ENCODE measurements around the gene FTCD.
A peak's percentile ranks its signal among the peaks of the same experiment; 100 is the strongest.
"Not testable (repeated sequence)": the region's sequence is repeated elsewhere in the genome, so short reads cannot be mapped to it uniquely, and the experiment has no call there.

FTCD gene

GRCh38 chr21:46155514-46156377 lies at the start of gene FTCD:
Gene FTCD, minus strand, starts transcription at chr21:46155579. Its CDS starts 56 bp downstream, at chr21:46155523.
- ATAC-seq (replicated peaks) (no peak), DNase-seq (no peak)
- Mint-ChIP-seq H3K27ac (no peak within 1 kb of the TSS), H3K36me3 (peaks cover 2 to 3% of the 10 kb centered on the region in 2 donors), H3K4me3 (no peak within 1 kb of the TSS), H3K9me3 (no peaks in the 10 kb centered on the region), H3K4me1 (no peaks in the 10 kb centered on the region), H3K27me3 (no peaks in the 10 kb centered on the region)

DNA sequence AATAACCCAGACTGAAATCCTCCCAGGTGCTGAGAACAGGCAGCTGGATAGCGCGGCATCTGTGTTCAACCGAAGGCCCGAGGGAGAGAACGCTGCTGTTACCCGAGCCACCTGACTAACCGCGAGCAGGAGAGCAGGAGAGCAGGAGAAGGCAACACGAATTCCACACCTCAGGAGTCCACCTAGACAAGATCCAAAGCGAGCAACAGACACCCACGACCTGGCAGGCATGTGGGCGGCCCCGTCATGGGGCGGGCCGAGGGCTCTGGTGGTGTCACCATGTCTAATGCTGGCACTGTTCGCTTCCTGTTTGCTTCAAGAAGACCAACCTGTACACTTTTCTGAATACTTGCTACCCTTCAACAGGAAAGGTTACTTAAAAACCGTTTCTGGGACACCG lies 49.8 kb upstream of the FTCD start:
- ATAC-seq (replicated peaks) (no peak), DNase-seq (no peak)
- Mint-ChIP-seq H3K27me3 (no peaks in the 10 kb centered on the region), H3K27ac (no peak overlapping the region), H3K4me1 (no peaks in the 10 kb centered on the region), H3K9me3 (no peaks in the 10 kb centered on the region), H3K36me3 (peaks cover 38 to 61% of the 10 kb centered on the region in 2 donors), H3K4me3 (no peak overlapping the region)

GRCh38 chr21:46203203-46203600 lies 47.8 kb upstream of the FTCD start:
- Mint-ChIP-seq H3K9me3 (no peaks in the 10 kb centered on the region), H3K36me3 (peaks cover 44 to 67% of the 10 kb centered on the region in 2 donors), H3K27me3 (no peaks in the 10 kb centered on the region), H3K4me1 (no peaks in the 10 kb centered on the region), H3K27ac (no peak overlapping the region), H3K4me3 (no peak overlapping the region)
- no peak for ATAC-seq (replicated peaks)
- no peak for DNase-seq

GRCh38 chr21:46202592-46203202 lies 47.3 kb upstream of the FTCD start:
- H3K4me3 Mint-ChIP-seq: no peak overlapping the region
- H3K27ac Mint-ChIP-seq: no peak overlapping the region
- DNase-seq: no peak
- H3K27me3 Mint-ChIP-seq: no peaks in the 10 kb centered on the region
- no peaks in the 10 kb centered on the region for H3K9me3 Mint-ChIP-seq
- no peak for ATAC-seq (replicated peaks)
- H3K4me1 Mint-ChIP-seq: no peaks in the 10 kb centered on the region
- peaks cover 46 to 66% of the 10 kb centered on the region in 2 donors for H3K36me3 Mint-ChIP-seq

GRCh38 chr21:46200877-46201803 lies 45.8 kb upstream of the FTCD start:
- DNase-seq; H3K27me3 Mint-ChIP-seq; H3K9me3 Mint-ChIP-seq; H3K4me3 Mint-ChIP-seq; ATAC-seq (replicated peaks); H3K4me1 Mint-ChIP-seq: not testable (repeated sequence)
- Mint-ChIP-seq H3K27ac (peak overlapping the region; percentile 20), H3K36me3 (peaks cover 54 to 72% of the 10 kb centered on the region in 2 donors)

- DNase-seq (no peak), ATAC-seq (replicated peaks) (no peak)
- H3K36me3 Mint-ChIP-seq: peaks cover 54 to 66% of the 10 kb centered on the region in 2 donors
- H3K4me1 Mint-ChIP-seq: no peaks in the 10 kb centered on the region
- no peaks in the 10 kb centered on the region for H3K27me3 Mint-ChIP-seq
- H3K4me3 Mint-ChIP-seq: no peak overlapping the region
- no peak overlapping the region for H3K27ac Mint-ChIP-seq
- H3K9me3 Mint-ChIP-seq: no peaks in the 10 kb centered on the region
Observed at GRCh38 chr21:46199436-46200373, 44.3 kb upstream of the FTCD start.

- DNase-seq (no peak), ATAC-seq (replicated peaks) (no peak)
- Mint-ChIP-seq H3K4me3 (no peak overlapping the region), H3K9me3 (no peaks in the 10 kb centered on the region), H3K27me3 (no peaks in the 10 kb centered on the region), H3K4me1 (no peaks in the 10 kb centered on the region), H3K27ac (no peak overlapping the region), H3K36me3 (peaks cover 59 to 62% of the 10 kb centered on the region in 2 donors)
Observed at GRCh38 chr21:46196733-46197132, 41.4 kb upstream of the FTCD start.

- H3K9me3 Mint-ChIP-seq: no peaks in the 10 kb centered on the region
Observed at GRCh38 chr21:46195595-46196195, 40.3 kb upstream of the FTCD start.

DNA sequence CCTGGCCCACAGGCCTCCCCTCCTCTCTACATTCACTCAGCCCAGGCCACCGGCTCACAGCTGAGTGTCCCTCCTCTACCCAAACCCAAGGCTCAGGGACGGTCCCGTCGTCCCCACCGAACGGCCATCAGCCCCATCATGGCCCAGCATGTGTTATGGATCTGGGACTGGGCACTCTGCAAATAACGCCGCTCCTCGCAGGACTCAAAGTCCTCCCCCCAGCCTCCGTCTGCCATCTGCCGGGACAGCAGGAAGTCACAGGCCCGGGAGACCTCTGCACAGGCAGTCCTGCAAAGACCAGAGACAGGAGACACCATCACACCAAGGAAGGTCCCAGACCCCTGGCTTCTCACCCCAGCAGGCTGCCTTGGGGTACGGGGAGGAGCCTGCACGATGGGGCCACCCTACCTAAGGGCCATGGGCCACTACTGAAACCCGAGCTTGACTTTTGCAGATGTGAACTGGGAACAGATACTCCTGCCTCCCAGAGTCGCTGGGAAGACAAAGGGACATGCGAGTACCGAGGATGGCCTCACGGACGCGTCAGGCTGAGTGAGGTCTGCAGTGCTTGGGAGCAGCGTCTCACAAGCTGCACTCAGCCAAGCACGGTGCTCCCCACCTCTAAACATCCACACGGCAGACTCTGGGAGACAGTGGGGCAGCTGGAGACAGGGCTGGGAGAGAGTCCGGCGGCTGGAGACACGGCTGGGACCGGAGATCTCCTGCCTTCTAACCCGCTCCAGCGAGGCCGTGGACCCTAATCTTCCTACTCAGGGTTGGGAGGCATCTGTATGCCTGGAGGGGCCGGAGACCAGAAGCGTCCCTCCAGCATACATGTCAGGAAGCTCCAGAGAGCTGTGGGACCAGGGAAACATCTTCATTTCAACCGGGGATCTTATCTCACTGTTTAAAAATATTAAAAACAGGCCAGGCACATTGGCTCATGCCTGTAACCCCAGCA lies 39.3 kb upstream of the FTCD start:
- Mint-ChIP-seq H3K4me3 (no peak overlapping the region), H3K36me3 (peaks cover 56 to 64% of the 10 kb centered on the region in 2 donors), H3K4me1 (no peaks in the 10 kb centered on the region), H3K9me3 (no peaks in the 10 kb centered on the region), H3K27me3 (no peaks in the 10 kb centered on the region), H3K27ac (no peak overlapping the region)
- no peak for ATAC-seq (replicated peaks)
- no peak for DNase-seq

More at GRCh38 chr21:46195595-46196195, 40.3 kb upstream of the FTCD start:
- ATAC-seq (replicated peaks) (no peak), DNase-seq (no peak)
- no peak overlapping the region for H3K27ac Mint-ChIP-seq
- no peaks in the 10 kb centered on the region for H3K27me3 Mint-ChIP-seq
- no peaks in the 10 kb centered on the region for H3K4me1 Mint-ChIP-seq
- H3K36me3 Mint-ChIP-seq: peaks cover 60 to 69% of the 10 kb centered on the region in 2 donors
- no peak overlapping the region for H3K4me3 Mint-ChIP-seq

- H3K27ac Mint-ChIP-seq: no peak overlapping the region
- H3K9me3 Mint-ChIP-seq: no peaks in the 10 kb centered on the region
- H3K4me1 Mint-ChIP-seq: no peaks in the 10 kb centered on the region
- no peaks in the 10 kb centered on the region for H3K27me3 Mint-ChIP-seq
- no peak for ATAC-seq (replicated peaks)
- no peak for DNase-seq
- H3K4me3 Mint-ChIP-seq: no peak overlapping the region
- peaks cover 53 to 61% of the 10 kb centered on the region in 2 donors for H3K36me3 Mint-ChIP-seq
Observed at GRCh38 chr21:46193829-46194373, 38.5 kb upstream of the FTCD start.

DNA sequence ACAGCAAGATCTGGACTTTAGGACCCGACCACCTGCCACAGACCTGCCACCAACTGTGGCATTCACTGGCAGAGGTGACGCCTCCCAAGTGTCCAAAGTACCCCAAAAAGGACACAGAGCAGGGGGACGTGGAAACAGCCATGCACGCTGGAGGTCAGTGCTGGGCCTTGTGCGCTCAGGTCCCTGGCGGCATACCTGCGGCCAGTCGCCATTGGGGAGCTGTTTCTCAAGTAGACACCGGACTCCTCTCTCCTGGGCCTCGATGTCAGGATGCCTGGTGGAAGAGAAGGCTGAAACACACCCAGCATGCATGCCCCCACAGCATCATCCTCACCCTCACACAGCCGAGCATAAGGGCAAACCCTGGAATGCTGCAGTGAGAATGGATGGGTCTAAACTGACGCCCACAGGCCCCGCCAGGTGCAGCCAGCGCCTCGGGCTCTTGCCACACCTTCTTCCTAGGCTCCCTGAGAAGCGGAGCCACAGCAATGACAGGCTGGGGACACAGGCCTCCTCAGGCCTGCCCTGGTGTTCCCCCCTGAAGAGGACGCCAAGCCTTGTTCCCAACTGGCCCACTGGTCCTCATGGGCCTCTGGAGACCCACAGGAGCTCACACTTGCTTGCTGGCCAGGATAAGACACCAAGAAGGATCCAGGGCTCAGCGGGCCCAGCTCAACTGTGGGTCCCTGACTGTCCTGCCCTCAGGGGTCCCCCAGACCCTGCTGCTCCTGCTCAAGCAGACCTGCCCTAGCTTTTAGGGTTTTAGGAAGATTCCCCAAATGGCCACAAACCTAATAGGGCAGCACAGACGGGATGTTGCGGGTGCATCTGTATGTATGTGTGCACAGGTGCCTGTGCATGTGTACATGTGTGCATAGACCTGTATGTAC lies 36.6 kb upstream of the FTCD start:
- Mint-ChIP-seq H3K4me1 (no peaks in the 10 kb centered on the region), H3K4me3 (no peak overlapping the region)
- no peak for ATAC-seq (replicated peaks)

More for the DNA sequence above, 36.6 kb upstream of the FTCD start:
- no peak for DNase-seq
- Mint-ChIP-seq H3K27me3 (no peaks in the 10 kb centered on the region), H3K27ac (no peak overlapping the region), H3K9me3 (no peaks in the 10 kb centered on the region), H3K36me3 (peaks cover 39 to 53% of the 10 kb centered on the region in 2 donors)

Data from stimulated activated naive B cell treated with anti-CD40 and anti-IgM and Interleukin-4, amounts not matched to agents 10 μg/mL and 1 μg/mL and 100 μg/mL, for 72 hours (primary cell).